GM19238 (cell line): ENCODE results near the gene C1orf74.
"Not testable (repeated sequence)": the region's sequence is repeated elsewhere in the genome, so short reads cannot be mapped to it uniquely, and the experiment has no call there.

Experiments used
- DNase-seq: peaks from one replicate; pipeline ENCODE4 v3.0.0; 2011; ENCODE audit warnings: low spot score; ENCODE audit not compliant: insufficient read length

The C1orf74 gene

DNA sequence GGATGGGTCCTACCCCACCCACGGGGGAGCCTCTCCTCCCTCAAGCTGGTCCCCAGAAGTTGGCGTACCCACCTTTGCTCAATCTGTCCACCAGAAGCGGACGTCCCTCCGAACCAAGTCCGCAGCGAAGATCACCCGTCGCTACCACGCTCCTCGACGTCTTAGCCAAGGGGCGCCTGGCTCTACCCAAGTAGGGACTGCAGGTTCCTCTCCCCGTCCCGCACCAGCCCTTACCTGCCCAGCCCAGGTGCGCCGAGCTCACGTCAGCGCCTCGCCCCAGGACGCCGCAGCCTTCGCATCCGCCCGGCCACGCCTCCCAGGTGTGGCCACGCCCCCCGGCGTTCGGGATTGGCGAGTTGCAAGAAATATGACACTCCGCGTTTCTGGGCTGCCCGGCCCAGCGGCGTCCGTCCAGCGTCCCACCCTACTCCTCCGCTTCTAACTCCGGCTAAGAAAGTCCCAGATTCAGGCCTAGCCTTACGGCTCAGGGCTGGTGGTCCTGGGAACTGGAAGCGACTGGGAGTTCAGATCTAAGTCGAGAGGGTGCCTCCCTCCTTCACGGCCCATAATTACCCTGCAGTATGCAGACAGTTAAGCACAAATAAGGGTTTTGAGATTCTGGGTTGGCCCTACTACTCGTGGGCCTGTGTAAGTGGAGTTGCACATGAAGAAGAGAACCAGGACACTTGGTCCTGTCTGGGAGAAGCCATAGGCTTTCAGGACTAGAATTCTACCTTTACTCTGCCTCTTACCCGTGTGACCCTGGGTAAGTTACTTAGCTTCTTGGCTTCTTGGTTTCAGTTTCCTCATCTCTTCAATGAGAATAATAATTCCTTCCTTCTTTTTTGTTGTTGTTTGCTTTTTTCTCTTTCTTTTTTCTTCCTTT is 21.8 kb upstream of the C1orf74 start, which contains the start of gene IRF6:
TSS of gene IRF6 (minus strand) at position 268 of the 886 bp plus-strand sequence. CDS start 4,729 bp downstream, outside the sequence.
- peak; percentile 46 for DNase-seq

DNA sequence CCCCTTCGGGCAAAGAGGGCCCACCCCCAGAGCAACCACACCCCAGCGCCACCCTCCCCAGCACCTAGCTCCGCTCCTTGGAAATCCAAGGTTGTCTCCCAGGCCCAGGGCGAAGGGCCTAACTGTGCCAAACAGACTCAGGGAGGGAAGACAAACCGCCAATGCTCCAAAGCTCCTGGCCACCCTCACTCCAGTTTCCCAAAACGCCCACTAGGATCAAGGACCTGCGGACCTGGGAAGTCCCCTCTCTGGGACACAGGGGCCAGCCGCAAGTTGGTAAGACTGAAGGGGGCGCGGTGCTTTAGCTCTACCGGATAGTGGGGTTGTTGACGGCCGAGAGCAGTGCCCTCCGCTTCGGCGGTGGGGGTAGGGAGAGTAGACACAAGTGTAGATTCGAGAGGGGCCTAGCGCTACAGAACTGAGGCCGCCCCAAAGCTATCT is 21.0 kb upstream of the C1orf74 start:
- DNase-seq: no peak

- DNase-seq: no peak
These were observed 19.2 kb upstream of the C1orf74 start for GRCh38 chr1:209803568-209803967.

DNA sequence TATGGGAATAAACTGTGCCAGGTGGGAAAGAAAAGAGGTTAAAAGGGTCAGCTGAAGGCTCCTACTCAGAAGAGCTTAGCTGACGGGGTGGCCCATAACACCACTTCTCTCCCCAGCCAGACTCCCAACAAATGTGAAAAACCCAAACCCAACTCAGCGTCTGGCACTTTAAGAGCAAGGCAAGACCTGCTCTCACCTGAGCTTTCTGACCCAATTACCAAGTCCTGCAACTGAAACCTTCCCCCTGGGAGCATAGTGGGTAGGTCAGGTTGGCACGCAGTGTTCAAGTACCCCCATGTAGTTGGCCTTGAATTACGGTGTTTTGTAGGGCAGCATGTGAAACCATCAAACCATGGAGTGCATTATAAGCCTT is 18.4 kb upstream of the C1orf74 start:
- DNase-seq: no peak

DNA sequence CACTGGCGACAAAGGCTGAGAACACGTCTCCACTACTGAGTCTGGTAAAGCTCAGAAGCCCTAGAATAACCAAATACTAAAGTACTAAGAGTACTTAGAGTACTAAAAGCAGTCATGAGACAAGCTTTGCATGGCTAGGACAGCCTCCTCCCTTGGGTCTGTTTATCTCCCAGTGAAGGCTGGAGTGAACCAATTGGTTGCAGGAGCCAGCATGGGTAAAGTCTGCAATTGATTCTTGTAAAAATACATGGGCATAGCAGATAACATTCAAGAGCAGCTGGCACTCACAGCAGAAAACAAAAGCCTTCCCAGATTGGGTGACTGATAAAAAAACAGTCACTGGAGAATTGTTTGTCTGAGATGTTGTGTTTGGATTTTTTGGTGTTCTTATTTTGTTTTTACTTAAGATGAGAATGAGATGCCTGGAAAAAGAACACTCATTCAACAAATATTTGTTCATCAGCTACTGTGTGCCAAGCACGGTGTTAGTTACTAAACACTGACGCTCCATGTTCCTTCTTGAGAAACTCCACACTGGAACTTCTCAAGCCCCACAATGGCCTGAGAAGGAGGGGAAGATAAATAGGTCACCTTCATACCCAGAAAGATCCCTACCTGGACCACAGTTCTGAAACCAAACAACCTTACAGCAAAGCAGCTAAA is 17.9 kb upstream of the C1orf74 start:
- DNase-seq: no peak

DNA sequence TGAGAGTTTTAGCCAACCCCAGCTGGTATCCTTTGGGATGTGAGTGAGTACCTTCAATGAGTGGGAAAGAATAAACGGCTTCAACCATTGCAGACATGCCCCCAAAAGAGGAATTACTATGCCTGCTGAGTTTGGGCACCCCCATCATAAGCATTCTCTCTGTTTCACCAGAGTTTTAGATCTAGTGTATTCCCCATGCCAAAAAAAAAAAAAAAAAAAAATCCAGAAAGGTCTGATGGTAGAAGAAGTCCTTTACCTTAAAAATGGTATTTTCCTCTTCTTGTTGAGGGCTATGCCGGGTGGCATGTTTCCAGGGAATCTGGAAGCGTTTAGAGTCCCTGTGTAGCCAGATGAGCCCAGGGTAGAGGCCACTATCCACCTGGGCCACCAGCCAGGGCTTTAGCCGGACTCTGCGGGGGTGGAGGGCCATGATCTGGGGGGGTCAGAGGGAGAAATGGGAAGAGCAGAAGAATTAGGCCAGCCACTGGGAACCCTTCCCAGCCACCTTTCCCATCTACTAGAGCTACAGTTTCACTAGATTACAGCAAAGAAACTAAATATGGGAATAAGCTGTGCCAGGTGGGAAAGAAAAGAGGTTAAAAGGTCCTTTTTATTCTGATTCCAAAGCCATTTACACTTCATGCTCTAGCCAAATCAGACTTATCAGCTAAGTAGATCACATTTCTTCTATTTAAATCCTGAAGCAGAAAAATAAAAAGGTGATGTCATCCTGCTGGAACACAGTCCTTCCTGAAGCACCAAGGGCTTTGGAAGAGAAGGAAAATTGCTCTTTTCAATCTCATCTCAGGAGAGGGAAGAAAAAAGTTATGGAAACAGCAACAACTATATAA is 16.9 kb upstream of the C1orf74 start:
- no peak for DNase-seq

DNA sequence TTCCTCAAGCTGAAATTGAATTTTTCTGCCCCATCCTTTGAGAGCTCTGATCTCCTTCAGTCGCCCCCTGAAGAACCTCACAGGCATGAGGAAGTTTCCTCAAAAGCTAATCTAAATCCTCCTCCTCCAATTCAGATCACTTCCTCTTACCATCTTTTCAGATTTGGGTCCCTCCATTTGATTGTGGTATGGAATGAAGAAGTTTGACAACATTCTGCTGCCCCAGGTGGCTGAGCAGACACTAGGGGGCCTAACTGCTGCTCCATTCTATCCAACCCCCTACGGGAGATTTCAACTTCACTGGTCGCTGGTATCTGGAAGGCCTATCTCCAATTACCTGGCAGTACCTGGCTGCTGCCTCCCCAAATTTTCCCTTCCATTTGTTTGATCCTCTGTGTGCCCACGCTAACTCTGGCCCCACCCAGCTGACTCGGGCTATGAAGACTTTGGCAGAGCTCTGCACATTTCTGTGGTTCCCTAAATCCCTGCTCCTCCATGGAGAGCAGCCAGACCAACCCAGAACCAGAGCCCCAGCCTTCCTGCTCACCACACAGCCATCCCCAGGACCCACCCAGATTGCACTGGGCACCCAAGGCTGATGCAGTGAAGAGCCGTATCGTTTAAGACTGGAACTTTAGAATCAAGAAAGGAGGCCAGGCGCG is 13.8 kb upstream of the C1orf74 start:
- DNase-seq: no peak

DNA sequence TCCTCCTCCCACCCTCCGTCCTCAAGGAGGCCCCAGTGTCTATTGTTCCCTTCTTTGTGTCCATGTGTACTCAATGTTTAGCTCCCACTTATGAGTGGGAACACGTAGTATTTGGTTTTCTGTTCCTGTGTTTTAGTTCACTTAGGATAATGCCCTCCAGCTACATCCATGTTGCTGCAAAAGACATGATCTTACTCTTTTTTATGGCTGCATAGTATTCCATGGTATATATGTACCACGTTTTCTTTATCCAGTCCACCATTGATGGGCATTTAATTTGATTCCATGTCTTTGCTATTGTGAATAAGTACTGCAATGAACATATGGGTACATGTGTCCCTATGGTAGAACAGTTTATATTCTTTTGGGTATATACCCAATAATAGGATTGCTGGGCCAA is 9.4 kb upstream of the C1orf74 start:
- not testable (repeated sequence) for DNase-seq

DNA sequence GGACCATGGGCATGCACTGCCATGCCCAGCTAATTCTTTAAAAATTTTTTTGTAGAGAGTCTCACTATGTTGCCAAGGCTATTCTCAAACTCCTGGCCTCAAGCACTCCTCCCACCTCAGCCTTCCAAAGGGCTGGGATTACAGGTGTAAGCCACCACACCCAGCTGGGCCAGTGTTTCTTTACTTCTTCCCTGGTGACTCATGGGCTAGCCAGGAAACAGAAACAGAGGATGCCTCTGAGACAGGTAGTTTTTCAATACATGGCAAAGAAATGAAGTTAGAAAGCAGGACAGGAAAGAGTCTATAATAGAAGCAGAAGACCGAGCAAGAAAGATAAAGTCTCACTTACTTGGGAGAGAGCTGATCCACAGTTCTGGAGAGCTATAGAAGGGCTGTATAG is 7.6 kb upstream of the C1orf74 start:
- DNase-seq: no peak

DNA sequence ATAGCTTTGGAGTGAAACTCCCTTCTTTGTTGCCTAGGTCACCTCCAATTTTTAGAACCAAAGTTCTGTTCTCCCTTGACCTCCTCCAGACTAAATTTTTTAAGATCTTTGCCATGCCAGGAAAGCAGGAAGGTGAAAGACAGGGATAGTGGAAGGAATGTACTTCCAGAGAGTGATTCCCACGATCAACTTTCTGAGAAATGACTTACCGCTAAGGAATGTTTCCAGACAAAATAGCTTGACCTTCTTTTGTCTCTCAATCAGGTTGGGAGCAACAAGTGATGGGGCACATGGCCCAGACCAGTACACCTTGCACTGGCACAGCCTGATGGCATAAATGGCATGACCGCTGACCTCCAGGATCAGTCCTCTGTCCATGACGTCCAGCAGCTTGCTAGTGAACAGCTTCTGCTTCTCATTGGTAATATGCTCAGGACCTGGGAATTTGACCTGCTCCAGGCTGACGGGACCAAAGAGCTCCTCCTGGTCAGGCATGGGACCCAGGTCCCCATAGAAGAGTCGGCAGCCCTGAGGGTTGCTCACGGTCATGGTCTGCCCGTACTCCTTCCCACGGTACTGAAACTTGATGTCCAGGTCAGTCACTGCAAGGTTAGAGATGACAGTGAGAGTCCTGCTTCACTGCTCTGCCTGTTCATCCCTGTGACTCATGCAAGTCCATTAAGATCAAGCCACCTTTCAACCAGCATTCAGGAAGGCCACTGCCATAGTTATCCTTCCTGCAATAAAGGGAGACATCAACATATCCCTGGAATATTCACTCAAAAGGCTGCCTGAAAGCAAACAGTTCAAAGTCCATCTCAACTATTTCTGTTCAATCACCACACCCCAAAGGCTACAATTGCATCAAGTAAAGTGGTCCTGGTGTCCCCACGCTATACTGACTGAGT is 6.2 kb upstream of the C1orf74 start:
- DNase-seq: no peak

DNA sequence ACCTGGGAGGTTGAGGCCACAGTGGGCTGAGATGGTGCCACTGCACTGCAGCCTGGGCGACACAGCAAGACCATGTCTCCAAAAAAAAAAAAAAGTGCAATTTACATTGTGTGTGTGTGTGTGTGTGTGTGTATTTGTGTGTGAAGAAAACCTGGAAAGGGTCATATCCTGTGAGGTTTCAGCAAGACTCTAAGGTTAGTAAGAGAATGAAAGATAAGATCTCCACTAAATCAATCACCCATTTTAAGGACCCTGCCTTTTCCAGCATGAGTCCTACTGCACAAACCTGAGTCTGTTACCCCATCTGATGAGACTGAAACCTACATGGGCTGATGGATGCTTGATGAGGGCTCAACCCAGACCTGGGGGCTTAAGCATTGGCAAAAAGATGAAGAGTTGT is 4.9 kb upstream of the C1orf74 start:
- DNase-seq: no peak

GRCh38 chr1:209787551-209787950 is 3.2 kb upstream of the C1orf74 start:
- no peak for DNase-seq

GRCh38 chr1:209786146-209786545 is 1.8 kb upstream of the C1orf74 start:
- DNase-seq: no peak

GRCh38 chr1:209785592-209785991 is 1.2 kb upstream of the C1orf74 start:
- DNase-seq: no peak

DNA sequence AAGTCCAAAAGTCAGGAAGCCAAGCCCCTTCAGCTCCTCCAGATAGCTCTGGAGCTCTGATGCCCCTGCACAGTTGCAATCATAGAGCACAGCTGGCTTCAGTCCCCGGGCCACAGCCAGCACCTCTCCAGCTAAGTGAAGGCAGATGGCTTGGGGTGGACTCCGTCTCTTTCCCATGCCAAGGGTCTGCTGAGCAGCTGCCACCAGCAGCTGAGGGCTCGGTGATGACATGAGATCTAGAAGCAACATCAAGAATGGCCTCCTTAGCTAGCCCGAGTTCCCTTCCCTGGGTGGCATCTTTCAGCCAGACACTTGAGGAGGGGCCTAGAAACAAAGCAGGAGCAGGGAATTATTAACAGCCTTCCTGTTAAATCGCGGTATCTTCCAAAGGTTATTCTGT is 973 bp downstream of the C1orf74 start:
- no peak for DNase-seq

- DNase-seq: no peak
These were observed 4.1 kb downstream of the C1orf74 start for GRCh38 chr1:209780268-209780667.

DNA sequence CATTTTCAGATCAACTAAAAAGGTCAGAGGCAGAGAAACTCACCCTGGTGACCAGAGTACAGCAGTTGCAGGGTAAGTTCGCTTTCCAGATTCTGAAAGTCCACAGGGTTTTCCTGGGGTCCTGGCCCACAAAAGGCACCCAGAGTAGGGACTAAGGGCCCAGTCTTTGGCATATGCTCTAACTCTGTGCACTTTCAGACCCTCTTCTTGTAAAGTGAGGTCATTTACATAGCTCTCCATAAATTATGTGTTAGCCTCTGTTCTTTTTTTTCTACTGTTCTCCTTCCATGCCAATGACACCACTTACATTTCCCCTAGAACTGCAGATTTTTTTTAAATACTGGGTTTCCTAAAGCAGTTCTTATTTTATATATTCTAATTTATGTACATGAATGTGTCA is 6.3 kb downstream of the C1orf74 start:
- no peak for DNase-seq

- DNase-seq: no peak
These were observed 6.8 kb downstream of the C1orf74 start for GRCh38 chr1:209777587-209777986.

DNA sequence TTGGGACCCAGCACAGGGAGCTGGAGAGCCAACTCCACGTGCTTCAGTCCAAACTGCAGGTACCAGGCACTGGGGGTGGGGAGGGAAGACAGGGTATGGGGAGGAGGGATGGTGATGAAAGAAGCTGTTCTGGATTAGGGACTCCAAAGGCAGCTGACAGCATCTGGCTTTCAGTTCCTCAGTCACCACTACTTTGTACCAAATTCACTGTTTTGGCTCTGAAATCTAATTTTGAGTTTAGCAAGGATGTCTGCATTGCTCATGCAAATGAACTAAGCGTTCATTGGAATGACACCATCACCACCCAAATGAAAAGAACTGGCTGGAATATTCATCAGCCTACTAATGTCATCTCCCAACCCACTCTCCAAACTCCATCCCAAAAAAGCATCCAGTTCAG is 8.7 kb downstream of the C1orf74 start:
- DNase-seq: no peak

- DNase-seq: no peak
These were observed 9.8 kb downstream of the C1orf74 start for GRCh38 chr1:209774592-209774991.
